NT2/D1 (cell line): ENCODE results near the gene ZFP69B.

Source experiments
- DNase-seq: peaks from one replicate; pipeline ENCODE4 v3.0.0-alpha.2; 2011; ENCODE audit warnings: low read depth, low spot score
- H3K27me3 ChIP-seq: 2 replicates; pipeline ENCODE4 v1.6.0; 2011; ENCODE audit warnings: mild to moderate bottlenecking; ENCODE audit not compliant: insufficient read length, insufficient read depth
- H3K36me3 ChIP-seq: 2 replicates; pipeline ENCODE4 v1.6.1; 2011; ENCODE audit warnings: mild to moderate bottlenecking, low read length, mixed read lengths; ENCODE audit not compliant: insufficient read depth, insufficient read length
- H3K4me1 ChIP-seq: 2 replicates; pipeline ENCODE4 v1.5.1; 2011; ENCODE audit not compliant: insufficient read depth, insufficient read length
- H3K4me3 ChIP-seq: 2 replicates; pipeline ENCODE4 v1.5.1; 2011; ENCODE audit warnings: low read depth; ENCODE audit not compliant: insufficient read length
- H3K9ac ChIP-seq: 2 replicates; pipeline ENCODE4 v1.6.0; 2011; ENCODE audit warnings: low read depth; ENCODE audit not compliant: insufficient read length
- H3K9me3 ChIP-seq: 2 replicates; pipeline ENCODE4 v1.5.1; 2011; ENCODE audit warnings: mild to moderate bottlenecking, low read length; ENCODE audit not compliant: insufficient read depth
- SUZ12 ChIP-seq: IDR thresholded peaks from 2 replicates; pipeline ENCODE4 v1.6.1; 2011; ENCODE audit not compliant: insufficient read length, insufficient read depth; ENCODE audit errors: extremely low read depth
- YY1 ChIP-seq: IDR thresholded peaks from 2 replicates; pipeline ENCODE4 v1.6.1; 2011; ENCODE audit not compliant: insufficient read length, insufficient read depth
- ZNF274 ChIP-seq: IDR thresholded peaks from 2 replicates; pipeline ENCODE4 v1.6.1; 2011; ENCODE audit warnings: mild to moderate bottlenecking, low read depth, low read length

The ZFP69B gene

DNA sequence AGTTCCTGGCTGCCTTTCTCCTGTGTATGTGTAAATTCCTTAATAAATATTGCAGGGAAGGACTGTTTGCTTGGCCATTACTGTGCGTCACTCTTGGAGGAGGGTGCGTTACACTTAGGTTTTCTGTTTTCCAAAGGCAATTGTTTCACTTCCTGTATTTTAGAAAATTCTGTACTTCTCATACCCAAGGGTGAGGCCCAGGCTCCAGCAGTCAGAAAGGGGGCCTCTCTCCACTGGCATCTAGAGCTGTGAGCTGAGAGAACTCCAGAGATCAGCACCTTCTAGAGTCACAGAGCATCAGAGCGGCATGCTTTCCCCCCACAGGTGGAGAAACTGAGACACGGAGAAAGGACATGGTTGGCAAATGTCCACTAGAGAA, 27.0 kb upstream of the ZFP69B start:
- TF ChIP-seq ZNF274 (no peak), YY1 (no peak), SUZ12 (no peak)
- no peaks in the 10 kb centered on the region for H3K36me3 ChIP-seq
- no peaks in the 10 kb centered on the region for H3K27me3 ChIP-seq
- no peak overlapping the region for H3K4me3 ChIP-seq
- no peak overlapping the region for H3K9ac ChIP-seq
- DNase-seq = no peak
- no peaks in the 10 kb centered on the region for H3K9me3 ChIP-seq
- H3K4me1 ChIP-seq = no peaks in the 10 kb centered on the region

DNA sequence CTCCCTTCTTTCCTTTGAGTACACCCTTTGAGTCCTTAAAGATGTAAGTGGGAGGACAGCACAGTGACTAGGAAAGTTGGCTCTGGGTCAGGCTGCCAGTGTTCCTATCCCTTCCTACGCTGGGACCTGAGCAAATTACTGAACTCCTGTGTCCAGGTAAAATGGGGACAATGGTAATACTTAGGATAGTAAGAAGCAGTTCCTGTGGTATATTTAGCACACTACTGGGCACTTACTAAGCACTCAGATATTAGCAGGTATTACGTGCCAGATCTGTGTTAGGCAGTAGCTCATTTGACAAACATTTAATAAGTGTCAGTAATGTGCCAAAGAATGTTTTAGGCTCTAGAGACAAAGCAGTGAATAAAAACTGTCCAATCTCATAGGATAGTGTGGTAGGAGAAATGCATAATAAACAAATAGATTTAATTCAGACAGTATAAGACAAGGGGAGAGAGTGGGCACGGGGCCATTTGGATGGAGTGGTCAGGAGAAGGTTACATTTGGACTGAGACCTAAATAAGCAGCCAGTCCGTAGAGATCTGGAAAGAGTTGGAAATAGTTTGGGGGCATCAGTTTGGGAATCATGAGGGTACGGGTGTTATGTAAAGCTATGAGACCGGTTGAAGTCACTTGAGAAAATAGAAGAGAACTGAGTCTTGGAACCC, 26.2 kb upstream of the ZFP69B start:
- TF ChIP-seq ZNF274 (no peak), SUZ12 (no peak)
- H3K9me3 ChIP-seq = no peaks in the 10 kb centered on the region
- H3K4me3 ChIP-seq = no peak overlapping the region
- DNase-seq = no peak
- H3K4me1 ChIP-seq = no peaks in the 10 kb centered on the region
- H3K36me3 ChIP-seq = no peaks in the 10 kb centered on the region
- no peak overlapping the region for H3K9ac ChIP-seq
- H3K27me3 ChIP-seq = no peaks in the 10 kb centered on the region

DNA sequence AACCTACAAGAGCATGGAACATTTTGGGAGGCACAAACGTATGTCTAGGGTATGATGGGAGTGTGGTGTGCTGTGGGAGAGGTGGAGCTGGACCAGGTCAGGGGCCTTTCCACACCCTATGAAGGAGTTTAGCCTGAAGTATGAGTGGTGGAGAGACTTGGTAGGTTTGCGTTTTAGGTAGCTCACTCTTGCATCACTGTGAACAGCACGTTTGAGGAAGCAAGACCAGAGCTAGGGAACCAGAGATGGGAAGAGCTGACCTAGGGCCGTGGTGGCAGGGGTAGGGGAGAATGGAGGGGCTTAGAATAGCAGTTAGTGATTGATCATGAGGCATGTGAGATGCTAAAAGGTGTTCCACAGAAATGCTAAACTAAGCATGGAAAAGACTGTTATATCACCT, 25.1 kb upstream of the ZFP69B start:
- DNase-seq = no peak

DNA sequence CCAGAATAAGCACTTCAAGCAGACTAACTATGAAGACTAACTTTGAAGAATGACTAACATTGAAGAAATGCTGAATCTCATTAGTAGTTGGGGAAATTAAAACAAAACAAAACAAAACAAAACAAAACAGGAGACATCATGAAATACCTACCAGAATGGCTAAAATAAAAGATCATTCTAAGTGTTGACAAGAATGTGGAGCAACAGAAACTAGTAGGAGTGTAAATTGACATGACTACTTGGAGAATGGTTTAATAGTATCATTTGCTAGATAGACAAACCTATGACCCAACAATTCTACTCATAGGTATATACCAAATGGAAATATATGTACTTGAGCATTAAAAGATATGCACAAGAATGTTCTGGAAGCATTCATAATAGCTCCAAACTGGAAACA, 18.9 kb upstream of the ZFP69B start:
- no peaks in the 10 kb centered on the region for H3K27me3 ChIP-seq
- no peaks in the 10 kb centered on the region for H3K4me1 ChIP-seq
- H3K9ac ChIP-seq = no peak overlapping the region
- no peaks in the 10 kb centered on the region for H3K9me3 ChIP-seq
- TF ChIP-seq SUZ12 = no peak
- no peak for TF ChIP-seq ZNF274
- TF ChIP-seq YY1 = no peak
- no peak for DNase-seq
- no peaks in the 10 kb centered on the region for H3K36me3 ChIP-seq
- no peak overlapping the region for H3K4me3 ChIP-seq

More for the DNA sequence above, 25.1 kb upstream of the ZFP69B start:
- Histone ChIP-seq H3K9ac (no peak overlapping the region), H3K27me3 (no peaks in the 10 kb centered on the region), H3K4me3 (no peak overlapping the region), H3K36me3 (no peaks in the 10 kb centered on the region), H3K9me3 (no peaks in the 10 kb centered on the region), H3K4me1 (no peaks in the 10 kb centered on the region)
- TF ChIP-seq YY1 (no peak), ZNF274 (no peak), SUZ12 (no peak)

DNA sequence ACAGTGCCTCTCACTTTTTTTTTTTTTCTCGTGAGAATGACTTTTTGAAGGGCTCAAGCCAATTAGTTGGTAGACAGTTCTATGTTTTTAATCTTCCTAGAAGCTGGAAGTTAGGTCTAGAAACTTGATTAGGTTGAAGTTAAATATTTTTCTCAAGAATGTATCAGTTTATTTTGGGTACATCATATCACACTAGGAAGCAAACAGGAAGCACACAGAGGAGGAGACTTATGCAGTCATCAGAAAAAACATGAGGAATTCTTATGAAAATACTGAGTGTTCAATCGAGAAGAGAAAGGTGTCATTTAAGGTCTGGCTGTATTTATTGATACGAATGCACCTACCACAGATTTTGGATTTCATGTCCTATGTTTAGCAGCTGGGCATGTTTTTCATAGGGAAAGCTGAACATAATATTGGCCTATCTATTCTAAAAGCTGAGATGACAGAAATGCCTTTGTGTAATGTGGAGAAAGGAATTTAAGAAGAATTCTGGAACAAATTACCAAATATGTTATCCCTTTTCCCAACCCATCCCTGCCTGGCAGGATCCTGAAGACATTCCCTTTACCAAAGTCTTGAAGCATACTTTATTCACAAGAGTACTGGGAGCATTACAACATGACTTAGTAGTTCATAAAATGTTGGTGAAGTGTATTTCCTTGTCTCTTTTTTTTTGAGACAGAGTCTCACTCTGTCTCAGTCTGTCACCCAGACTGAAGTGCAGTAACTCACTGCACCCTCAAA, 17.5 kb upstream of the ZFP69B start:
- Histone ChIP-seq H3K4me1 (no peaks in the 10 kb centered on the region), H3K9ac (no peak overlapping the region), H3K9me3 (no peaks in the 10 kb centered on the region), H3K4me3 (no peak overlapping the region), H3K27me3 (no peaks in the 10 kb centered on the region), H3K36me3 (no peaks in the 10 kb centered on the region)
- TF ChIP-seq YY1 (no peak), SUZ12 (no peak), ZNF274 (no peak)
- DNase-seq = no peak

DNA sequence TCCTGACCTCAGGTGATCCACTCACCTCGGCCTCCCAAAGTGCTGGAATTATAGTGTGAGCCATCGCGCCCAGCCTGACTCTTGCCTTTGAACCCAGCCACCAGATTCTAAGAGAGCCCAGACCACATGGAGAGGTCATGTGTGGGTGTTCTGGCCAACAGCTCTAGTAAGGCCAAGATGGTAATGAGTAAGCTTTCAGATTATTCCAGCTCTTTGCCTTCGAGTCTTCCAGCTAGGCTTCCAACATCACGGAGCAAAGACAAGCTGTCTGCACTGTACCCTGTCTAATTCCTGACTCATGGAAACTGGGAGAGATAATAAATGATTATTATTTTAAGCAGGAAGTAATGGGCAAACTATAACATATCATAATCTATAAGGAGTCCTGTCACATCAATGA, 14.8 kb upstream of the ZFP69B start:
- Histone ChIP-seq H3K27me3 (no peaks in the 10 kb centered on the region), H3K4me3 (no peak overlapping the region), H3K9ac (no peak overlapping the region), H3K9me3 (no peaks in the 10 kb centered on the region), H3K4me1 (no peaks in the 10 kb centered on the region), H3K36me3 (no peaks in the 10 kb centered on the region)
- TF ChIP-seq ZNF274 = no peak
- no peak for TF ChIP-seq SUZ12
- TF ChIP-seq YY1 = no peak
- DNase-seq = no peak

DNA sequence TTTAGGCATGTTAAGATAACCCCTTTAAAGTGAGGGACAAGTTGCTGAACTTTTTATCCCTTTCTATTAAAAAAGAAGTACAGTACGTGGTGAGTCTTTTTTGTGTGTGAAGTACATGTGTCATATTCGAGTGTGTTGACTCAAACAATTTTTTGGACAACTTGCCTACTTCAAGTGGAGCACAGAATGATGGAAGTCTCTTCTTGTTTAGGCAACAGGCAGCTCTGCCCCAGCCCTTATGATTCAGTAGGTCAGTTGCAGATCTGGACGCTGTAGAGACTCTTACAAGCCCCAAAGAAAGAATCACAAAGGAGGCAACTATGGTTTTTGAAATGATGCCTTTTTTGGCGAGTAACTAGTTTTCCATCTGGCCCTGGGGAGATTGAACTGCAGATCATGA, 14.4 kb upstream of the ZFP69B start:
- no peaks in the 10 kb centered on the region for H3K36me3 ChIP-seq
- H3K4me3 ChIP-seq = no peak overlapping the region
- no peaks in the 10 kb centered on the region for H3K4me1 ChIP-seq
- no peak for DNase-seq
- TF ChIP-seq ZNF274 (no peak), YY1 (no peak), SUZ12 (no peak)
- H3K27me3 ChIP-seq = no peaks in the 10 kb centered on the region
- no peak overlapping the region for H3K9ac ChIP-seq
- H3K9me3 ChIP-seq = no peaks in the 10 kb centered on the region
